Stimulated activated CD8-positive, alpha-beta memory T cell treated with anti-CD3 and anti-CD28 coated beads, Interleukin-7, amount 100 ng/mL, for 48 hours (primary cell): ENCODE measurements around the gene VEGFD.

Experiments used
- DNase-seq, 2 donors: peaks; one replicate each; pipeline ENCODE4 v3.0.0-alpha.2; 2020; ENCODE audit warnings: low read depth in 1 of 2; ENCODE audit errors: extremely low read depth in 1 of 2

Gene VEGFD

GRCh38 chrX:15366506-15367352 is 17.5 kb downstream of the VEGFD start:
- no peak for DNase-seq

- DNase-seq = no peak
These were observed 24.5 kb downstream of the VEGFD start for GRCh38 chrX:15359701-15360100.

DNA sequence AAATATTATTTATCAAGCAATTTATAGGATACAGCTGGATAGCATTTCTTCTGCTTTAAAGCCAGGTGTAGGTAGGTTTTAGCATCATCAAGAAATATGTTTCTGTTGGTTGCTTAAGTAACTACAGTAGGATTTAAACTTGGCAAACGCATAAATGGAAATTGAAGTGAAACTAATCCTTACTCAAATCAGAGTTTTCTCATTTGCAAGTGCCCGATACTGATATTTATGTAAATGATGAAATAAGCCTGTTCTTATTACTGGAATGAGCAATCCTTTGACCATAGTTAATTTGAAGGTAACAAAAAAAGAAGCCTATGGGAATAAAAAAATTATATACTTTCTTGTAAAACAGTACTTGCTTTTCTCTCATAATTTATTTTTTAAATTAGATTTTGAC is 25.7 kb downstream of the VEGFD start:
- DNase-seq = no peak

- no peak for DNase-seq
These were observed 27.8 kb downstream of the VEGFD start for GRCh38 chrX:15356444-15356843.

DNA sequence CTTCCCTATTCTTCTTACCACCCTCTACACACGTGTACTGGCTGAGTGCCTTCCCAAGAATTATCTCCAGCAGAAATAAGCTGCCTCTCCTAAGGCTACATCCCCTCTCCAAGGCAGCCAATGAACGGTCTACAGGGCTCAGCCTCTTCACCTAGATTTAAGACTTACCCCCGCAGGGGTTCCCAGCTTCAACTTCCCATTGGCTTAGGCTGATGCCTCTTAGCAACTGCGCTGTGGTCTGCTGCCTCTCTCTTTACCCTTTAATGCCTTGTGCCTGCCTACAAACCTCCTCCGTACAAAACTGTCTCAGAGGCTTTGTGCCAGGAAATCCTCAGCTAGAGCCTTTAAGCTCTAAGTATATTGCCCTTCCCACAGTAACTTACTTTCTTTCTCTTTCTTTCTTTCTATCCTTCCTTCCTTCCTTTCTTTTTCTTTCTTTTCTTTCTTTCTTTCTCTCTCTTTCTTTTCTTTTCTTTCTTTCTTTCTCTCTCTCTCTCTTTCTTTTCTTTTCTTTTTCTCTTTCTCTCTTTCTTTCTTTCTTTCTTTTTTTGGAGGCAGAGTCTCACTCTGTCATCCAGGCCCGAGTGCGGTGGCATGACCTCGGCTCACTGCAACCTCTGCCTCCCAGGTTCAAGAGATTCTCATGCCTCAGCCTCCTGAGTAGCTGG is 33.8 kb downstream of the VEGFD start:
- DNase-seq = no peak

- DNase-seq = no peak
These were observed 35.2 kb downstream of the VEGFD start for GRCh38 chrX:15349046-15349445.

- no peak for DNase-seq
These were observed 38.2 kb downstream of the VEGFD start for GRCh38 chrX:15345976-15346375.

GRCh38 chrX:15344106-15344505 is 40.1 kb downstream of the VEGFD start:
- no peak for DNase-seq

DNA sequence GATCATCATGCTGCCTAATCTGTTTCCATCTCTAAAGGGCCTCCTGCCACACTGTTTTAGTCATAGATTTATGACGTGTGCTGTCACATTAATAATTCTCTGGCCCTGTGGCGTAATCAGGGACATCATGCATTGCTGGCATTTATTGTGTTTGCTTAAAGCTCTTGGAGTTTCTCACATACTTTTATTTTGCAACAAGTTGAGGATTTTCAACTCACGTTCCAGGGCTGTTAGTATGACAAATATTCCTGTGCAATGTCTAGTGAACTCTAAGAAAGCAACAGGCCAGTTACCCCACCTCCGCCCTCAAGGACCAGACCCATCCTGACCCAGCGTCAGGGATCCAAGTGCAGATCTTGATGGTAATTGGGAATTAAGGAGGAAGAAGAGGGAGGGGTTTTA is 41.1 kb downstream of the VEGFD start:
- DNase-seq = no peak

- DNase-seq = no peak
These were observed 43.3 kb downstream of the VEGFD start for GRCh38 chrX:15340867-15341266.

DNA sequence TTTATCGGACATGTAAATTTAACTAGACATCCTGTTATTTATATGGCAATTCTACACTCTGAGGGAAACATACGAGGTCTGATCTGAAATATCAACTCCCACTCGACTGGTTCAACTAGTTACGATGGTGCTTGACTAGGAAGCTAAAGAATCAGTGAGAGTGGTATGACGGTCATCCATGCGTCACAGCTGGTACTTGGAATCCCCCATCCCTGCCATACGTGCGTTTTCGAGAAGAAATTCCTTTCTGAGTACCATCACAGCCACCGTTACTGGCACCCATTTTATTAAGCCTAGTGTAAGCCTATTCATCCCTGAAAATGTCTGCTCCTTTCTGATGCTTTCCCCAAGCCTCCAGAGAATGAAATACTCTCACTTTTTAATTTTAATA is 48.2 kb downstream of the VEGFD start:
- peak in 1 of 2 donors; percentile 19 for DNase-seq

DNA sequence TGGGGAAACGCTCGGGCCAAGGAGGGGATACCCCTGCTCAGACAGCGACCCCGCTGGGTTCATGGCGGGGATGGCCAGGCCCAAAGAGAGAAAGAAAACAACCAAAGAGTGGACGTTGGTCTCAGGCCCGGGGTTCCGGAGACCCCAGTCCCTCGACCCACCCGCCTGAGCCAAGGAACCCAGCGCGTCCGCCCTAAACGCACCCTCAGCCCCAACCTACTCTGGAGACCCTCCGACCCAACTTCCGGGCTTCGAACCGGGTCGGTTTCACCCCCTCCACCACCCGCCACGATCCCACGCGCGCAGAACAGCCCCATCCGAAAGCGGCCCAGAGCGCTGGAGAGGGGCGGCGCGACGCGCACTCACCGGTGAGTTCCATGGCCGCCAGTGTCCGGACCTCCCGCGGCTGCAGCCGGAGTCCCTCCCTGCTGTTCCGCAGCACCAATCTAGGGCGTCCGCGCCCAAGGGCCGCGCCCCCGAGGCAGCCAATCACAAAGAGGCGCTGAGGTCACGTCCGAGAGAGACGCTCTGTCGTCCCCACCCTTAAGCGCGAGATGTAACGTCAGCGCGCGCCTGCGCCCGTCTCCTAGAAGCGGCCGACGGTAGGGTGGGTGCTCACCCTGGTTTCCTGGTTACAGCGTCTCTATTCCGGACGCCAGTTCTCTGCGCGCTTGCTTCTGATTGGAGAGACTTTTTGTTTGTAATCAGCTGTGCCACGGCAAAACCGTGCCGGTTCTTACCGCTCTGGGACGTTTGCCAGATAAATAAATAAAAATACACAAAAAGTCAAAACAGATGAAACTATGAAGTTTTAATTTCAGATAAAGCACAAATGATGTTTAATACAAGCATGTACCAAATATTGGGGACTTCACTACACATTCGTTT is 48.8 kb downstream of the VEGFD start, which contains the start of gene PIGA:
PIGA (minus strand) TSS at position 389 of the 888 bp plus-strand sequence. CDS start 3,593 bp downstream, outside the sequence.
- peak; percentile 78 to 84 for DNase-seq

DNA sequence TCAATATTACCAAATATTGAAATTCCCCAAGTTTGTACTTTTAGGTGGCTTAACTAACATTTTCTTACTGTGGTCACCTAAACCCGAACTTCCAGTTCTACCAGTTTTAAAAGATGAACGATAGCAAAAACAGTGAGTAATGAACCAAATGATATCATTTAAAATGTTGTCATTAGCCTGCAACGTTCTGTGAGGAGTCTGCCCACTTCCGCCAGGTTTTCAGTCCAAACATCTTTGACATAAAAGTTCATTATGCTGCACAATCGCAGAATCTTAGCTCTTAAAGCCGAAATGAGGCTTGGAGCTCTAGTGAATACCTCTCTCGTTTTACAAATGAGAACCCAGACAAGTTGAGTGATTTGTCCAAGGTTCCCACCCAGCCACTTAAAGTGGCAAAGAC is 49.7 kb downstream of the VEGFD start:
- no peak for DNase-seq

DNA sequence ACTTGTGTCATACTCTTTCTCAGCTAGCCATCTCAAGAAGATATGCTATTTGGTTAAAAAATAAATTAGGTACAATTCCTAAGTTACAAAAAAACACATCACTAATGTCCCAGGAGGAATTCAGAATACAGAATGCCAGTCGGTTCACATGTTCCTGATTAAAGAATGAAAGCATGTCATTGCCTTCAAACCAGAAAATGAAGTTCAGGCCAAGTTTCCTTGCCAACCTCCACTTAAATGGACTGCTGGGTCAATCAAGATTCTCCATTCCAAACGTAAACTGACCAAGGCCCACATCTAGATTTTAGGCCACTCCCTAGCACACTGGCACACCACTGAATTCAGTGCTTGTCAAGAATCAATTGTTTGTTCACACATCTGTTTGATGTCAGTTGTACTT is 55.4 kb downstream of the VEGFD start:
- no peak for DNase-seq

DNA sequence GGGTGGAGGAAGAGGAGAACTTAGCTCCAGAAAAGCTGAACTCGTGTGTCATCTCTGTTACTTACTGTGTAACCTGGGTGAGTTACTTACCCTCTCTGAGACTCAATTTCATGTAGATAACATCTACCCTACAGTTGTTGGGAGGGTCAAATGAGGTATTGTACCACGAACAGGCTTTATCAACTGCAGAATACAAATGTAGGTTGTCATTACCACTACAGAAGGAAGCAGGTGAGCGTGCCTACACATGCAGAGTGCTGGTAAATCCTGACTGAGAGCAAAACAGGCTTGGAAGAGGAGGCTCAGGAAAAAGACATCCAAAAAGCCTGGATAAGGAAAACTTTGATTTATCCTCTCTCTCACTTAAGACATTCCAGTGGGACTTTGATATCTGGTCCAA is 56.1 kb downstream of the VEGFD start:
- no peak for DNase-seq

- no peak for DNase-seq
These were observed 61.7 kb downstream of the VEGFD start for GRCh38 chrX:15322472-15322871.

DNA sequence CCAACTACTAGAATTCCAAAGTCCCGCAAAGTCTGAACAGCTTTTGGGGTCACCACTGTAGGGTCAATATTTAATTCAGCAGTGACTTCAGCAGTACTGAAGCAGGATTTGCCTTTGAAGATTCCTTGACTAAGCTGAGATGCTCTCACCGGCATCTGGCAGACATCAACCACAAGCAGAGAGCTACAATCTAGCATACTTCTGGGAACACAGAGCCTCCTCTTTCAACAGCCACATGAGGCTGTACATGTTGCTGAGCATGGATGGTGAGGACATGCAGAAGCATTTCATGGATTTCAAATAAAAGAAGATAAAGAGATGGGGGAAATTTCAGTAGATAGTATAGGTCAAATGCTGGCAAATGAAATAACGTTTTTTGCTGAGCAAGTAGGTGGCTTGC is 62.1 kb downstream of the VEGFD start:
- DNase-seq = no peak

GRCh38 chrX:15321447-15321846 is 62.8 kb downstream of the VEGFD start:
- DNase-seq = no peak

DNA sequence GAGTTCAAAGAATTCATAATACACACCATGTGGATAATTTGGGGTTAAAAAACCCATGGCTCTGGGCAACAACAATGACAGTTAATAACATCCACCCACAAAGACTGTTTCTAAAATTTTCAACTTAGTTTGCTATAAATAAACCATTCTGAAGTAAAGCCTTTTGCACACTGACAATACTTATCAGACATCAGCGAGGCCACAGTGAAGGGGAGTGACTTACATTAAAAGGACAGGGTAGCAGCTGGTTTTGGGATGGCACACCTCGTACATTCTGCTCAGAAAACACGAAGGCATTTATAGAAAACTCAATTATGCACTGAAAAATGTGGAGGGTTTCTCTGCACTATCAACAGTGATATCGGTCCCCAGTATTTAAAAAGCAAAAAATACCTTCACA is 63.9 kb downstream of the VEGFD start:
- no peak for DNase-seq

- DNase-seq = no peak
These were observed 65.1 kb downstream of the VEGFD start for GRCh38 chrX:15319075-15319474.

DNA sequence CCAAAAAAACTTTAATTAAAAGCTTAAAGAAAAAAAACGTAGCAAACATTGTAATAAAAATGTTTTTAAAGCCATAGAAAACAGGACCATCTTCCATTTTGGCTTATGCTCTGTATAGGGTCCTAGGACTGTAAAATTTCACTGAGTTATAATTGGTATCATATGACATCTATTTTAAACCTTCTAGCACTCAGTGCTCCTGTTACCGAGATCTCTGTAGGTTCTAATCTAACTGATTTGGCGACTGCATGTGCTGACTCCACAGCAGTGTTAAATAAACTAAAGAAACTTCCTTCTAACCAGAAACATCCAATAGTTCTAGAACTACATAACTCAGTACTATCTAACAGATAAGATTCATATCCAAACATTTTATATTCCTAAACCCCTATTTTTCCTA is 68.7 kb downstream of the VEGFD start, which contains the start of gene ASB11:
ASB11 (minus strand) TSS at position 132 of the 400 bp plus-strand sequence; CDS start at position 97, 35 bp downstream.
- DNase-seq = no peak
